ENCODE results near the gene TTLL6.
"Not testable (repeated sequence)": the region's sequence is repeated elsewhere in the genome, so short reads cannot be mapped to it uniquely, and the experiment has no call there.

DNA sequence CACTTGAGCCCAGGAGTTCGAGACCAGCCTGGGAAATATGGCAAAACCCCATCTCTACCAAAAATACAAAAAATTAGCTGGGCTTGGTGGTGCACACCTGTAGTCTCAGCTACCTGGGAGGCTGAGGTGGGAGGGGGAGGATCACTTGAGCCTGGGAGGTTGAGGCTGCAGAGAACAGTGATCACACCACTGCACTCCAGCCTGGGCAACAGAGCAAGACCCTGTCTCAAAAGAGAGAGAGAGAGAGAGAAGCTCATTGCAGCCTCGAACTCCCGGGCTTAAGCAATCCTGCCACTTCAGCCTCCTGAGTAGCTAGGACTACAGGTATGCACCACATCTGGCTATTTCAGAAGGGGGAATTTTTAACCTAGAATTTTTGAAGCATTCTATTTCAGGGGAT, 100.5 kb downstream of the TTLL6 start:
- TF ChIP-seq, protein P1, sequence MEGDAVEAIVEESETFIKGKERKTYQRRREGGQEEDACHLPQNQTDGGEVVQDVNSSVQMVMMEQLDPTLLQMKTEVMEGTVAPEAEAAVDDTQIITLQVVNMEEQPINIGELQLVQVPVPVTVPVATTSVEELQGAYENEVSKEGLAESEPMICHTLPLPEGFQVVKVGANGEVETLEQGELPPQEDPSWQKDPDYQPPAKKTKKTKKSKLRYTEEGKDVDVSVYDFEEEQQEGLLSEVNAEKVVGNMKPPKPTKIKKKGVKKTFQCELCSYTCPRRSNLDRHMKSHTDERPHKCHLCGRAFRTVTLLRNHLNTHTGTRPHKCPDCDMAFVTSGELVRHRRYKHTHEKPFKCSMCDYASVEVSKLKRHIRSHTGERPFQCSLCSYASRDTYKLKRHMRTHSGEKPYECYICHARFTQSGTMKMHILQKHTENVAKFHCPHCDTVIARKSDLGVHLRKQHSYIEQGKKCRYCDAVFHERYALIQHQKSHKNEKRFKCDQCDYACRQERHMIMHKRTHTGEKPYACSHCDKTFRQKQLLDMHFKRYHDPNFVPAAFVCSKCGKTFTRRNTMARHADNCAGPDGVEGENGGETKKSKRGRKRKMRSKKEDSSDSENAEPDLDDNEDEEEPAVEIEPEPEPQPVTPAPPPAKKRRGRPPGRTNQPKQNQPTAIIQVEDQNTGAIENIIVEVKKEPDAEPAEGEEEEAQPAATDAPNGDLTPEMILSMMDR (IDR thresholded peaks at IDR 0.05) = not testable (repeated sequence)
- TF ChIP-seq POLR2A (IDR thresholded peaks at IDR 0.05) = not testable (repeated sequence)
